GM23338 (cell line): ENCODE measurements around the gene MPL. TPM values are rescaled to one million over a fixed set of nuclear protein-coding genes. Genes with fewer than 3 reads are reported as not detected.

Experiments used
- ATAC-seq: fragments of 200-7000 bp; cut with Tn5 transposase; 3 replicates; pipeline ENCODE4 v1.9.1; 2020
- DNase-seq: peaks from one replicate; pipeline ENCODE4 v3.0.0-alpha.2; 2015; ENCODE audit warnings: low spot score
- H2AFZ ChIP-seq: fragments of 200-600 bp; sonication (generic); 2 replicates; pipeline ENCODE4 v1.8.0; 2016; ENCODE audit warnings: antibody characterized with exemption, mild to moderate bottlenecking, moderate library complexity
- H3F3A ChIP-seq: fragments of 200-600 bp; sonication (generic); replicated peaks from 2 replicates; pipeline ENCODE4 v1.8.0; 2017; ENCODE audit warnings: antibody characterized with exemption, mixed run types, low read depth
- H3K27ac ChIP-seq: fragments of 200-600 bp; sonication (generic); 2 replicates; pipeline ENCODE4 v1.6.1; 2016; ENCODE audit warnings: low read depth
- H3K27me3 ChIP-seq: fragments of 200-600 bp; sonication (generic); 2 replicates; pipeline ENCODE4 v1.8.0; 2016; ENCODE audit warnings: mild to moderate bottlenecking, mixed run types, moderate library complexity; ENCODE audit not compliant: insufficient read depth
- H3K36me3 ChIP-seq: fragments of 200-600 bp; sonication (generic); 2 replicates; pipeline ENCODE4 v1.8.0; 2016; ENCODE audit warnings: mild to moderate bottlenecking; ENCODE audit not compliant: insufficient read depth
- H3K4me1 ChIP-seq: fragments of 200-600 bp; sonication (generic); 2 replicates; pipeline ENCODE4 v1.8.0; 2016; ENCODE audit warnings: mild to moderate bottlenecking, moderate library complexity; ENCODE audit not compliant: insufficient read depth
- H3K4me2 ChIP-seq: fragments of 200-600 bp; sonication (generic); 2 replicates; pipeline ENCODE4 v1.7.1; 2017; ENCODE audit warnings: mixed run types
- H3K4me3 ChIP-seq: fragments of 200-600 bp; sonication (generic); 2 replicates; pipeline ENCODE4 v1.6.1; 2016; ENCODE audit warnings: mixed run types
- H3K79me2 ChIP-seq: fragments of 200-600 bp; sonication (generic); replicated peaks from 2 replicates; pipeline ENCODE4 v1.8.0; 2017; ENCODE audit warnings: mild to moderate bottlenecking; ENCODE audit not compliant: insufficient read depth
- H3K9me2 ChIP-seq: fragments of 200-600 bp; sonication (generic); 2 replicates; pipeline ENCODE4 v1.8.0; 2017; ENCODE audit not compliant: insufficient read depth
- H4K20me1 ChIP-seq: fragments of 200-600 bp; sonication (generic); replicated peaks from 2 replicates; pipeline ENCODE4 v1.8.0; 2017; ENCODE audit warnings: mild to moderate bottlenecking; ENCODE audit not compliant: insufficient read depth
- H3K27ac Mint-ChIP-seq: 2 replicates; pipeline ENCODE4 v1.8.0; 2020; ENCODE audit warnings: inconsistent platforms, mild to moderate bottlenecking, moderate library complexity, mixed read lengths
- H3K27me3 Mint-ChIP-seq: 3 replicates; pipeline ENCODE4 v1.8.0; 2022; ENCODE audit warnings: low read depth, mild to moderate bottlenecking, moderate library complexity, mixed read lengths, inconsistent platforms; ENCODE audit not compliant: insufficient read depth, poor library complexity
- H3K36me3 Mint-ChIP-seq: 3 replicates; pipeline ENCODE4 v1.8.0; 2021; ENCODE audit warnings: low read depth, mild to moderate bottlenecking, inconsistent platforms, moderate library complexity, mixed read lengths
- H3K4me1 Mint-ChIP-seq: 3 replicates; pipeline ENCODE4 v1.8.0; 2020; ENCODE audit warnings: mild to moderate bottlenecking, inconsistent platforms, mixed read lengths
- H3K4me3 Mint-ChIP-seq: 3 replicates; pipeline ENCODE4 v1.8.0; 2021; ENCODE audit warnings: moderate library complexity, mild to moderate bottlenecking, inconsistent platforms, mixed read lengths
- H3K9me3 Mint-ChIP-seq: 3 replicates; pipeline ENCODE4 v1.8.0; 2020; ENCODE audit warnings: moderate library complexity, mild to moderate bottlenecking, inconsistent platforms, mixed read lengths
- CTCF ChIP-seq, 2 experiments: fragments of 200-600 bp in 1 of 2; sonication (generic) in 1 of 2; conservative IDR thresholded peaks; 2 replicates each; pipeline versions ENCODE4 v1.5.1 to v1.6.1; 2016 to 2017; ENCODE audit warnings: antibody characterized with exemption in 2 of 2, low read depth in 2 of 2, mild to moderate bottlenecking in 2 of 2, moderate library complexity in 1 of 2
- EZH2 ChIP-seq: fragments of 200-600 bp; sonication (generic); IDR thresholded peaks from one replicate; pipeline ENCODE4 v1.8.0; 2017; ENCODE audit warnings: antibody characterized with exemption, mild to moderate bottlenecking, low read depth; ENCODE audit not compliant: unreplicated experiment
- EZH2phosphoT487 ChIP-seq: fragments of 200-600 bp; sonication (generic); IDR thresholded peaks from one replicate; pipeline ENCODE4 v1.8.1; 2018; ENCODE audit warnings: antibody characterized with exemption; ENCODE audit not compliant: unreplicated experiment
- JUNB ChIP-seq: IDR thresholded peaks from one replicate; pipeline ENCODE4 v1.6.1; 2016; ENCODE audit warnings: antibody characterized with exemption; ENCODE audit not compliant: unreplicated experiment
- POLR2AphosphoS5 ChIP-seq: IDR thresholded peaks from 2 replicates; pipeline ENCODE4 v1.6.1; 2016; ENCODE audit warnings: antibody characterized with exemption, low read depth
- REST ChIP-seq: IDR thresholded peaks from one replicate; pipeline ENCODE4 v1.6.1; 2018; ENCODE audit warnings: antibody characterized with exemption; ENCODE audit not compliant: unreplicated experiment
- STAT1 ChIP-seq: IDR thresholded peaks from one replicate; pipeline ENCODE4 v1.6.1; 2016; ENCODE audit warnings: antibody characterized with exemption; ENCODE audit not compliant: unreplicated experiment
- ZNF114 ChIP-seq: fragments of 250-450 bp; sonication (Bioruptor Pico); IDR thresholded peaks from 2 replicates; pipeline ENCODE4 v1.5.0; 2020; ENCODE audit warnings: mild to moderate bottlenecking, moderate library complexity
- ZNF331 ChIP-seq: fragments of 250-450 bp; sonication (Bioruptor Pico); IDR thresholded peaks from 2 replicates; pipeline ENCODE4 v1.5.0; 2020; ENCODE audit warnings: low read depth, mild to moderate bottlenecking, moderate library complexity
- ZNF462 ChIP-seq: fragments of 250-450 bp; sonication (Bioruptor Pico); IDR thresholded peaks from 2 replicates; pipeline ENCODE4 v1.5.0; 2020; ENCODE audit warnings: mild to moderate bottlenecking, moderate library complexity
- polyA plus RNA-seq: library from polyadenylated mRNA; unstranded; fragments of >200 nt; fragmentation: Nextera tagmentation; extraction: Ambion mirVana; gene quantifications from 2 replicates; pipeline ENCODE4 v1.2.1, GENCODE V29; 2016
- total RNA-seq: library from RNA; depleted of rRNA; stranded (reverse); fragments of >200 nt; shearing (Covaris generic); gene quantifications from 2 replicates; pipeline ENCODE4 v1.2.3, GENCODE V29; 2014

MPL gene
- total and polyA plus RNA-seq, 2 experiments from 2014 or later: not detected

- H3K79me2 ChIP-seq: no peaks in the 10 kb centered on the region
- peaks cover 13% of the 10 kb centered on the region for H3K36me3 Mint-ChIP-seq
- H3K4me1 ChIP-seq: no peaks in the 10 kb centered on the region
- no peak overlapping the region for H3K27ac Mint-ChIP-seq
- peaks cover 3% of the 10 kb centered on the region for H3K4me1 Mint-ChIP-seq
- no peaks in the 10 kb centered on the region for H3F3A ChIP-seq
- H3K27me3 ChIP-seq: no peaks in the 10 kb centered on the region
- no peak for TF ChIP-seq CTCF (conservative IDR thresholded peaks at IDR 0.05; ENCODE audit: low read depth in 2 of 2)
- no peak for TF ChIP-seq ZNF331 (CRISPR knock-in tag)
- TF ChIP-seq EZH2phosphoT487: no peak
- no peak for TF ChIP-seq JUNB
- TF ChIP-seq EZH2: no peak
- no peak for TF ChIP-seq STAT1
- TF ChIP-seq ZNF114: no peak
- no peak for TF ChIP-seq POLR2AphosphoS5
- no peak for TF ChIP-seq REST
- TF ChIP-seq ZNF462 (CRISPR knock-in tag): no peak
- no peak overlapping the region for H2AFZ ChIP-seq
- ATAC-seq (no peak), DNase-seq (no peak)
- H3K27ac ChIP-seq: no peak overlapping the region
- no peaks in the 10 kb centered on the region for H3K36me3 ChIP-seq
- 0 out of 2 replicates have a peak, but pooled peaks cover 3% of the 10 kb centered on the region for H4K20me1 ChIP-seq
- no peak overlapping the region for H3K4me3 Mint-ChIP-seq
- H3K4me3 ChIP-seq: no peak overlapping the region
- no peak overlapping the region for H3K4me2 ChIP-seq
- peaks cover 5% of the 10 kb centered on the region for H3K27me3 Mint-ChIP-seq
- H3K9me2 ChIP-seq: no peaks in the 10 kb centered on the region
- H3K9me3 Mint-ChIP-seq: no peaks in the 10 kb centered on the region
These were observed 41.9 kb downstream of the MPL start for GRCh38 chr1:43379476-43379875.
